NCI-H524 treated with DMSO at 0.1 percent for 48 hours (cell line): ENCODE data around the gene HES3.
"Not testable (repeated sequence)": the region's sequence is repeated elsewhere in the genome, so short reads cannot be mapped to it uniquely, and the experiment has no call there.

ENCODE experiments used
- DNase-seq: peaks from one replicate; lab custom pipeline; 2025; lab: John Stamatoyannopoulos, UW

HES3 gene

DNA sequence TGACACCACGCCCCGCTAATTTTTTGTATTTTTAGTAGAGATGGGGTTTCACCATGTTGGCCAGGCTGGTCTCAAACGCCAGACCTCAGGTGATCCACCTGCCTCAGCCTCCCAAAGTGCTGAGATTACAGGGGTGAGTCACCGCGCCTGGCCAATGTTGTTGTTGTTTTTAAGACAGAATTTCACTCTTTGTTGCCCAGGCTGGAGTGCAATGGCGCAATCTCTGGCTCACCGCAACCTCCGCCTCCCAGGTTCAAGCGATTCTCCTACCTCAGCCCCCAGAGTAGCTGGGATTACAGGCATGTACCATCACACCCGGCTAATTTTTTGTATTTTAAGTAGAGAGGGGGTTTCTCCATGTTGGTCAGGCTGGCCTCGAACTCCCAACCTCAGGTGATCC, 24.3 kb upstream of the HES3 start:
- DNase-seq: not testable (repeated sequence)

DNA sequence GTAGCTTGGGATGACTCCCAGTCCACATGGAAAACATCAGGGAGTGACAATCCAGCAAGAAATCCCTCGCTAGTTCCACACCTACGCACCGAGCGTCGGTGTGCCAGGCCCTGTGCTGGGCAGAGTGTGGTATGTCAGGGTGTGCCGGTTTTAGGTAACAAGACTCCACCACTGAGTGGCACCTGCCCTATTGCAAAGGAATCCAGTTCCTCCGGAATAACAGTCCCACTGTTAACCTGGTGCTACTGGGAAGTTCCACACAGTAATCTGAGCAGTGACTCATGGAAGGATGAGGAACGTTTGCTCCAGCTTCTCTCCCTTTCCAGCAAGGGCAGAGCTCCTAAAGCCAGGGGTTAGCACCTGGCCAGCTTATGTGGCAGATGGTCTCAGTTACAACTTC, 23.7 kb upstream of the HES3 start:
- no peak for DNase-seq

DNA sequence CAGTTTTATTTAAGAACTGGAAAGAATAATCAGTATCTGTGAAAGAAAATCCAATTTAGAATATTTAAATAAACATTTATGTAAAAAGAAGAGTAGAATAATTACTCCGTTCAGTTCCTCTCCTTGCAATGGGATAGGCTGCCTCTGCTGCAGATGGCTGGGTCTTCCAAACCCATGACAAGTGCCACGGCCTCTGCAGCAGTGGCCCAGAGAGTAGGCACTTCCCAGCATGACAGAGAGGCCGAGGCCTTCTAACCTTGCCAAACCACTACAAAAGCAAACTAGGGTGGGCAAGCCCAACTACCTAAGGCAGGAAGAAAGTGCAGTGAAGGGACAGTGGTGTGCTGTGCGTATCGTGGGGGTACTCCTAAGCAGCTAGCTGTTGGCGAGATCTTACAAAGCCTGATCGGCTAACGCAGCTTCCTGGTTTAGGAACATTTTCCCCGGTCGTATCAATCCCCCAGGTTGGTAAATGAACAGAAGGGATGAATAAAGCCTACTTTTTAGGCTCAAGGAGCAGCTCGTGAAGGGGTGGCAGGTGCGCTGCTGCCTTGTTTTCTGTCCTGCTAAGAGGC, 22.7 kb upstream of the HES3 start:
- DNase-seq: no peak

- no peak for DNase-seq
These were observed 21.3 kb upstream of the HES3 start for GRCh38 chr1:6222636-6223035.

DNA sequence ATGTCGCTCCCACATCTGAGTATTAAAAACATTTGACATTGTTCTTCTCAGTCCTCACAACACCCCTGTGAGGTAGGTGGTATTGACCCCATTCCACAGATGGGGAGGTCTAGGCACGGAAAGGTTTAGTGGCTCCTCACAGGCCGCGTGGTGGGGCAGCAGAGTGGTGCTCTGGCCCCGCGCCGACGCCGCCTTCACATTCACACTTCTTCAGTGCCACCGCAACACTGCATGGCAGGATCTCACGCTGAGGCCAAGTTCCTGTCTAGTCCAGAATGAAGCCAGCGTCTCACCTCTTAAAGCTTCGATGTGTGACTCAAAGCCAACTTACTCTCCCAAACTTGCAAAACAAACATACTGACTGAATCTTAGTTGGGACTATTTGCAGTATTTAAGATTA, 20.4 kb upstream of the HES3 start:
- DNase-seq: no peak

DNA sequence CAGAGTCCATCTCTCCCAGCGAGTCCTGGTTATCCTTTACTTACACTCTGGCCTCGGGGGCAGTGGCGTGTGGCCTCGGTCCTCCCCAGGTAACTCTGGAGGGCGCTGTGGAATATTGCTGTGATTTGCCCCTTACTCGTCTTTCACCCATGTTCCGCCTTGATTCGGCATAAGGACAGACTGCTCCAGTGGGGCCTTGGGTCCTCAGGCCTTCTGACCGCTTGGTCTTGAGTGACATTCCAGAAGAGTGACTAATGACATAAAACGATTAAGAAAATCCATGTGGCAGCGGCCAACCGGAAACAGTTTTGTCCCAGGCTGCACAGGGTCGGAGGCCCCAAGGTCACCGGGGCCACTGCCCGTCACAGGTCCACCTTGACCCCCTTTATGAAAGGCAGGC, 19.3 kb upstream of the HES3 start:
- DNase-seq: no peak

DNA sequence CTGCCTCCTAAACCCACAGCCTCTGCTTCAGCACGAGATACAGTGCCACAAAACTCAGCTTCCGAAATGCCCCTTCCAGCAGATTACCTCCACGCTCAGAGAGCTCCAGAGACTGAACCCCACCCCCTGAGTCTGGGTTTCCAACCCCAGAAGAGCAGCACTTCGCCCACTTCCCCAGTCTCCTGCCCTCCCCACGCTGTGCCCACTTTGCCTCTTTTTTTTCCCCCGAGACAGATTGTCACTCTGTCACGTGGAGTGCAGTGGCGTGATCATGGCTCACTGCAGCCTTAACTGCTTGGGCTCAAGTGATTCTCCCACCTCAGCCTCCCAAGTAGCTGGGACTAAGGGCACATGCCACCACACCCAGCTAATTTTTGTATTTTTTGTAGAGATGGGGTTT, 18.3 kb upstream of the HES3 start:
- no peak for DNase-seq

GRCh38 chr1:6233376-6233775, 10.6 kb upstream of the HES3 start:
- DNase-seq: no peak

GRCh38 chr1:6234502-6235295, 9.3 kb upstream of the HES3 start:
- DNase-seq: no peak

- no peak for DNase-seq
These were observed 8.7 kb upstream of the HES3 start for GRCh38 chr1:6235296-6235677.

DNA sequence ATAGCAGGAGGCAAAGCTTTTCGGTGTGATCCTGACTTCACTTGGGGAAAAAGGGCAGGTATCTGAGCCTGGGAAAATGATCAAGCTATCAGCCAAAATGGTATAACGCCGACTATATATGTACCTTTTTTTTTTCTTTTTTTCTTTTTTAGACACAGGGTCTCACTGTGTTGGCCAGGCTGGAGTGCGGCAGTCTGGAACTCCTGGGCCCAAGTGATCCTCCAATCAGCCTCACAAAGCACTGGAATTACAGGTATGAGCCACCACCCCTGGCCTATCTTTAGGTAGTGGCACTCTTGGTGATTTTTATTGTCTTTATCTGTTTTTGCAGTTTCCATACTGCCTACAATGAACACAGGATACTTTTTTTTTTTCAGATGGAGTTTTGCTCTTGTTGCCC, 6.9 kb upstream of the HES3 start:
- no peak for DNase-seq

DNA sequence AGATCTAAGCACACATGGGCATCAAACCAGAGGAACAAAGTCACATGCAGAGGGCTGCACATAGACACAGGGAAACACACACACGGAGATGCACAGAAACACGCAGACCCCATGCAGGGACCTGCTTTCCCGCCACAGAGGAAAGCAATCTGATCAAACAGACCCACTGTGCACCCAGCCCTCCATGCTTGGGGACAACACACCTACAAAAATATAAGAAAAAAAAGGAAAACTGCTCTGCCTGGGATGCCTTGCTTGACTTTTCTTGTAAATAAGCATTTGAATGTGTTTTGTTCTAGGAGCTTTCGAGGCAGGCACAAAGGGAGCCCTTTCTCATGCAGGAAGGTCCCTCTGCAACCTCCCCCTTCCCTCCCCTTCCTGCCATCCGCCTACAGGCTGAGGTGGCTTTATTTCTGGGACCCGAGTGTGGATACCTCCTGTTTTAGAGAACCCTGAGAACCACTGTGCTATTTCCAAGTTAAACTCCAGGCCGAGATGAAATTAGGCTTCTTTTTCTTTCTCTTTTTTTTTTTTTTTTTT, 4.7 kb upstream of the HES3 start:
- no peak for DNase-seq

DNA sequence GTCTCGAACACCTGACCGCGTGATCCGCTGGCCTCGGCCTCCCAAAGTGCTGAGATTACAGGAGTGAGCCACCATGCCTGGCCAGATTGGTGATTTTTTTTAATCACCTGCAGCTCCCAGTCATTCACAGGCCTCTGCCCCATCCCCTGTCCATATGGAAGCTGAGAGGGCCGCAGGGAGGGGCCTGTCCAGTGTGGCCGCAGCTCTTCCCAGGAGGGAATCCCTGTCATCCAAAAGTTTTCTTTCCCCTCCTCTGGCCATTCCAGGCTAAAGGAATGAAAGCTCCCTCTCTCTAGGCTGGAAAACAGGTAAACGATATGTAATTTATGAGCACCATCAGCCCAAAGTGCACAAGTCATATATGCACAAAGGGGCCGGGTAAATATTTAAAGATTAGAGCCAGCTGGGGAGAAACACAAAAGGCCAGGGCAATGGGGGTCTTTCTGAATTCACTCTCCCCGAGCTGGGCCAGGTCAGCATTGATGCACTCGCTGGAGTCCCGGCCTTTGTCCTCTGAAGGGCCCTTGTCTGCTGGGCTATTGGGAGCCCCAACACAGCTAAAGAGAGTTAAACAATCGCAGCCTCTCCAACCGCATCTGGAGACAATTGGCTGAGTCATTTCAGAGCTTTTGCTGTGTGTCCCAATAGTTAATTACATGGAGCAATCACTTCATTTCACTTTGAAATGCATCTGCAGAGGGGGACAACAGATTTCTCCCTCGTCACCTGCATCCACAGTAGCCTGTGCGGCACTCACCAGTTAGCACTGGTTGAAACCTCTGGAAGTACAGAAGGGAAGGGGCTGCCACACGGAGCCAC, 3.8 kb upstream of the HES3 start:
- DNase-seq: no peak

DNA sequence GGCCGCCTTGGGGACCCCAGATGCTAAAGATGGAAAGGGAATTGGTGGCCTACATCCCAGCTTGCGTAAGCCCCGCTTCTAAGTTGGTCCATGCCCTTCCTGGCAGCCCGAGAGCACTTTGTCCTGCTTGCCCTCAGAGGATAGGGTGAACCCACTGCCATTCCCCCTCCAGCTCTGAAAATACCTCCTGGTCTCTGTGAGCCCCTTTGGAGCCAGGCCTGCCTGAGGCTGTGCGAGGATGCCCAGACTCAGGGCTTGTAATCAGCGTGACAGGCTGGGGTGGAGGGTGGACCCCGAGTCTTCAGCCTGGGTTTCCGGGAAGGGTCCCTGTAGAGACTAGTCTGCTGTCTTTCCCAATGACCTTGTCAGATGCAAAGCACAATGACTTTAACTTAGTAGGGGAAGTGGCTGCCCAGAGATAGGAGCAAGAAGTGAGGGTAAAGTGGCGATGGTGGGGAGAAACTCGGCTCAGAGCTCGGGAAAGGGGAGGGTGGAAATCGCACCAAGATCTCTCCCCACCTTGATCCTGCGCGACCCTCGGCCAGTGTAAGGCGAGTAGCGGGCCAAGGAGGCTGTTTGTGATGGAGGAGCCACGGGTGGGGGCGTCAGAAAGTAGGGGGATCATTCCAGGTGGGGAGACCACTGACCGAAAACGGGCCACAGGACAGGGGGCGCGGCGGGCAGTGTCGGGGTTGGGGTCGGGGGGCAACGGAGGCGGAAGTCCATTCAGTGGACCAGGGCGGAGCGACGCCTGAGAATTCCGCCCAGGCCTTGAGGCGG, 2.7 kb upstream of the HES3 start:
- no peak for DNase-seq

DNA sequence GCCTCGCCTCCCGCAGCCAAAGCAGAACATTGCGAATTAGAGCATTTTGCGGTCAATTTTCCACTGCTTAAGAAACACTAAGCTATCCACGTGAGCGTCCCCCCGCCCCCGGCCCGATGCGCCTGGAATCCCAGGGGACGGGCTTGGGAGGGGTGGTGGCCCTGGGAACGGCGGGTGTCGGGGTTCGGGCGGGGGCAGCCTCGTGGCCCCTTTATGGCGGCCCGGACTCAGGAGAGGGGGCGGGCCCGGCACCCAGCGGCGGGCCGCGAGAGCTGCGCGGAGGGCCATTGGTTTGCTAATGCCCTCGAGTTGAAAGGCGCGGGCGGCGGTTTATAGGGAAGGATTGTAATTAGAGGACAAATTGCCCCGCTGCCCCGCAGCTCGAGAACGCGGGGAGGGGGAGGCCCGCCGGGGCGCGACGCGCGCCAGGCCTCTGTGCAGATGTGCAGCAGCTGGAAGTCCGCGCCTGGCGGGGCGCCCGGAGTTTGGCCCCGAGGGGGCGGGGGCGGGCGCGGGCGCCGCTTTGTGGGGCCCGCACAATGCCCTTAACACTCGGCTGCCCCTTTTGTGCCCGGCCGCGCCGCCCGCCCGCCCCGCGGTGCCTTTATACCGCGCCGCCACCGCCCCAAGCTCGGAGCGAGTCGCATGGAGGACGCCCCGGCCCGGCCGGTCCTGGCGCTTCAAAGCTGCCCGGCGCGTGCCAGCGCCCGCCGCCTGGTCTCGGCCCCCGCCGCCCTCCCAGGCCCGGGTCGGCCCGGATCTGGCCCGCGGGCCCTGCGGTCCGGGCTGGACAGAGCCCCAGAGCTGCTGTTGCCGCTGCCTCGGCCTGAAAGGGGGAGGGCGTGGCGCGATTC, 1.9 kb upstream of the HES3 start:
- no peak for DNase-seq

DNA sequence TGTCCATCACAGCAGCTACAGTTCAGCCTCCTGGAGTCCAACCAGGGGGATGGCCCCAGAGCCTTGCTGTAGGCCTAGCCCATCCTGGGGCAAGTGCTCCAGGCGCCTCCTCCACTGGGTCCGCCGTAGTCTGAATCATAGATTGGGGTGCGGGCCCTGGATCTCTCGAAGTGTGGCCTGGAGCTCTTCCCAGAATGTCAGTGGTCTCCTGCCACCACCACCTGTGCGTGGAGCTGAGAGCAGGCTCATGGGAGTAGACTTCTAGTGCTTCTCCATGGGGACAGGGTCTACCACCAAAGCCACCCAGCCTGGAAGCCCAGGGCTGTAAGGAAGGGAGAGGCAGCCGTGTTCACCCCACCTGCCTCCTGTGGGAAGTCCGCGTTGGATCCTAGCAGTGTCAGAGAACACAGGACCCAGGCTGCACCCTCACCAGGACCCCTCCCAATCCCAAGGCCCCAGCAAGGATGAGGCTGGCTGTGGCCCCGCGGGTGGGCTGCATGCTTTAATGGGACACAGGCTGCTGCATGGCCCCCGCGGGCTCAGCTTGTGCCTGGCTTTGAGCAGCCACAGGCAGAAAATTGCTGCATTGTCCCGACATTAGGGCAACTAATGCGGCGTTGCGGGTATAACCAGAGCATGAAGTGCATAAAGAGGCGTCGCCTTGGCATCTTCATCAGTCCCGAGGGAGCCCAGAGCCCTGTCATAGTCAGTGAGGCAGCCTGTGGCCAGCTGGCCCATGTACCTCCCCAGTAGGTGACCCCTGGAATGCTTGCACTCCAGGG, 735 bp upstream of the HES3 start:
- no peak for DNase-seq

- DNase-seq: no peak
These were observed 546 bp downstream of the HES3 start for GRCh38 chr1:6244401-6245049.

- DNase-seq: no peak
These were observed 1.3 kb downstream of the HES3 start for GRCh38 chr1:6245086-6245868.

DNA sequence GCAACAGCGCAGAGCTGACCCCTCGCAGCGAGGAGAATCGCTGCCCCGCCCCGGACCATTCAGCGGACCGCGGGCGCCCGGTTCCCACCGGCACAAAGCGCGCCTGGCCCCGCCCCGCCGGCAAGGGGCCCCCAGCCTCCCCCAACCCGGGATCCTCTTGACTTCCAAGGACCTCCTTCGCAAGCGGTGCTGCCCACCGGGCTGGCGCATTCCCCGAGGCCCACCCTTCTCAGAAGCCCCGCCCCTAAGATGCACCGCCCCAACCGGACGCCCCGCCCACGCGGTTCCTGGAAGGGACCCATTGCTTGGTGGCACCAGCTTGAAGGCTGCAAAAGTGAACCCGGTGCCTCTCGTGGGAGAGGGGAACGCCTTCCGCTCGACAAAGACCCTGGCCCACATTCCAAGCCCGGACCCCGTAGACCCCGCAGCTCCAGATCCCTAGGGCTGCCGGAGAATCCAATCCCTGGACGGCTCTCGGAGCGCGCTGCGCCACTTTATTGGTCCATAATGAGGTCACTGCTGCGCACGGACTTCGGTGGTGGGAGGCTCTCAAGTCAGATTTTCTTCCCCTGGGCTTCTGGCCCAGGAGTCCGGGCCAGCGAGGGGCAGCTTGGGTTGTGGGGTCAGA, 2.0 kb downstream of the HES3 start:
- DNase-seq: no peak
